Fibroblast of mammary gland (primary cell): ENCODE results near the gene CALML4.

Experiments
- DNase-seq: peaks from one replicate; pipeline ENCODE4 v3.0.0-alpha.2; 2010; ENCODE audit warnings: low read depth
- H3K4me3 ChIP-seq: 2 replicates; pipeline ENCODE4 v1.5.1; 2011; ENCODE audit warnings: low read depth, mild to moderate bottlenecking, low read length, moderate library complexity; ENCODE audit not compliant: control insufficient read depth
- TF ChIP-seq, protein P1 (sequence below): conservative IDR thresholded peaks from 2 replicates; pipeline ENCODE4 v1.5.1; 2011; ENCODE audit warnings: low read depth, low read length, inconsistent platforms; ENCODE audit not compliant: control insufficient read depth, insufficient read depth

The CALML4 gene

DNA sequence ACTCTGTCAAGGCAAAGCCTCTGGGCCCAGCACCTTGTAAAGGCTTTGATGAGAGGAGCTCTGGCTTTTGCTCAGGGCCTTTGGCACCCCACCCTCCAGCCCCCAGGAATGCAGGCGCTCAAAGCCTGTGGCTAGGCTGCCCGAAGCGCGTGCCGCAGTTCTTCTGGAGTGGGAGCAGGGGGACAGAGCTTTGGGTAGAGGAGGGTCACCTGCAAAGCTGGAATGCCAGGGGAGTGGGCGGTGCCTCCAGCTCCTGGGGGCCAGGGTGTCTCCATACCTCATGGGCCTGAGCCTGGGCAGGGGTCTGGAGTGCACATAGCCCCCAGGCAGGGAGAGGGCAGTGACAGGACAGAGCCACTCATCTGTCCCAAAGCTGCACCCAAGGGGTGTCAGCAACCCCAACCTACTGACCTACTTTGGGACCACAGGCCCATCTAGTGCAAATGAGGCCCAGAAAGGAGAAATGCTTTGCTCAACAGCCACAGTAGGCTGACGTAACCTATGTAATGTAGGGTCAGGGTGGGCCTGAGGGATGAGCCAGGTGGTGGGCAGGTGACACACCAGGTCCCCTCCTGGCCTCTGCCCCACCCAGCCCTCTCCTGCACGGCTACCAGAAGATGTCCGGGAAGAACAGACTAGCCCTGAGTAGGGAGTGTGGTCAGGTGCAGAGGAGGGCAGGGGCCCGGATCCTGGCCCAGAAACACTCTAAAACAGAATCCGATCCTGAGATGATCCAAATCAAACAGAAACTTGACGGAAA lies 2.2 kb upstream of the CALML4 start:
- DNase-seq, result no peak
- TF ChIP-seq, protein P1, sequence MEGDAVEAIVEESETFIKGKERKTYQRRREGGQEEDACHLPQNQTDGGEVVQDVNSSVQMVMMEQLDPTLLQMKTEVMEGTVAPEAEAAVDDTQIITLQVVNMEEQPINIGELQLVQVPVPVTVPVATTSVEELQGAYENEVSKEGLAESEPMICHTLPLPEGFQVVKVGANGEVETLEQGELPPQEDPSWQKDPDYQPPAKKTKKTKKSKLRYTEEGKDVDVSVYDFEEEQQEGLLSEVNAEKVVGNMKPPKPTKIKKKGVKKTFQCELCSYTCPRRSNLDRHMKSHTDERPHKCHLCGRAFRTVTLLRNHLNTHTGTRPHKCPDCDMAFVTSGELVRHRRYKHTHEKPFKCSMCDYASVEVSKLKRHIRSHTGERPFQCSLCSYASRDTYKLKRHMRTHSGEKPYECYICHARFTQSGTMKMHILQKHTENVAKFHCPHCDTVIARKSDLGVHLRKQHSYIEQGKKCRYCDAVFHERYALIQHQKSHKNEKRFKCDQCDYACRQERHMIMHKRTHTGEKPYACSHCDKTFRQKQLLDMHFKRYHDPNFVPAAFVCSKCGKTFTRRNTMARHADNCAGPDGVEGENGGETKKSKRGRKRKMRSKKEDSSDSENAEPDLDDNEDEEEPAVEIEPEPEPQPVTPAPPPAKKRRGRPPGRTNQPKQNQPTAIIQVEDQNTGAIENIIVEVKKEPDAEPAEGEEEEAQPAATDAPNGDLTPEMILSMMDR, result no peak
- no peak overlapping the region for H3K4me3 ChIP-seq

DNA sequence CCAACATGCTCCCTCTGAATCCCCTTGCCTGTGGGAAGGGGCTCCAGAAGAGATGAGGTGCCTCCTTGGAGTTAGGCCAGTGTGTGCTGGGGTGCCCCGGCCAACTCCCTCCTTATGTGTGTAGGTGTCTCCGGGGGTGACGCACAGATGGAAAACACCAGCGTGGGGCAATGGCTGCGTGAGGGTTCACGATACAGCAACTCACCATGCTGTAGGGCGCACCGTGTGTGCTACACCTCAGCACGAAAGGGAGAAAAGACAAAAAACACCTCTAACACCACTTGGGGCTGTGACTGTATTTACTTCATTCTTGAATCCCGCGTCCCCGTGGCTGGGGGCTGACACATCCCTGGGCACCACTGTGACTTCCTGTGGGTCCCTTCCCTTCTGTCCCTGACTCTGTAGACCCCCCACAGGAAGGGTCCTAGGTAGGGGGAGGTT lies 1.6 kb upstream of the CALML4 start:
- TF ChIP-seq, protein P1, result no peak
- no peak overlapping the region for H3K4me3 ChIP-seq
- no peak for DNase-seq

DNA sequence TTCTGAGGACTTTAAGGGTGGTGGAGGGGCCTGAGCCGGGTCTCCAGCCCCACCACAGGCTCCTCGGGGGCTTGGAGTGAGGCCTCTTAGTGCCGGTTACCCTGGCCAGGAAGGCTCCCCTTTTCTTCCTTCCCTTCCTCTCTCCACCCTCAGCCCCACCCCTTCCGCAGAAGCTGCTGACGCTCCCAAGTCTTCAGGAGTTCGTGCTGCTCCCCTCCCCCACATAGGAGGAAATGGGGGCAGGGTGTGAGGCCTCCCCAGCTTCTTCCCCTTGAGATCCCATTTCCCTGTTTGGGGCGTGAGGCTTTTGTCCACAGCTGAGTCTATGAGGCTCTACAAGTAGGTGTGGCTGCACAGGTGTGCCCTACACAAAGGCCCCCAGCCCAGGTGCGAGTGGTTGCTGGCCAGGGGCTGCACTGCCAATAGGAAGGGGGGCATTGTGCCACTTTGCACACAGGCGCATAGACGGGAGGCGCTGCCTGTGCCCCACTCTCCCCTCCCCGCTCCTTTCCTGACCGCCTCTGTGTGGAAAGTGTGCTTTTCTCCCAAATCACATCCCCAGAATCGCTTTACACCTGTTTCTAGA lies 915 bp upstream of the CALML4 start:
- no peak overlapping the region for H3K4me3 ChIP-seq
- TF ChIP-seq, protein P1, result no peak
- no peak for DNase-seq

DNA sequence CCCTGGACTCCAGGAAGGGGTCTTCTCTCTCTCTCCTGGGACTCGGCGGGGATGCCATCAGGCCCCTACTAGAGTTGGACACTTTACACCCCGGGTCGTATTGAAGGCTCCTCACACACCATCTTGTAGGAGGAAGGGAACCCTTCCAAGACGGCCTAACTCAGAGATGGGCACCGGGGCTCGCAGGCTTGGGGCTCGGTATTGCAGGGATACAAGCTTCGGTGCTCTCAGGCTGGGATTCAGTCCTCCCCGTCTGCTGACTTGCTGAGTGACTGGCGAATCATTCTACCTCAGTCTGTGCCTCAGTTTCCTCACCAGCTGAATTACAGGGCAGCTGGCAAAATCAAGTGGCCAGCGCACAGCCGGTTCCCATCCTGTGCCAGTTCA lies 419 bp upstream of the CALML4 start:
- TF ChIP-seq, protein P1, result no peak
- H3K4me3 ChIP-seq, result no peak overlapping the region
- DNase-seq, result no peak

DNA sequence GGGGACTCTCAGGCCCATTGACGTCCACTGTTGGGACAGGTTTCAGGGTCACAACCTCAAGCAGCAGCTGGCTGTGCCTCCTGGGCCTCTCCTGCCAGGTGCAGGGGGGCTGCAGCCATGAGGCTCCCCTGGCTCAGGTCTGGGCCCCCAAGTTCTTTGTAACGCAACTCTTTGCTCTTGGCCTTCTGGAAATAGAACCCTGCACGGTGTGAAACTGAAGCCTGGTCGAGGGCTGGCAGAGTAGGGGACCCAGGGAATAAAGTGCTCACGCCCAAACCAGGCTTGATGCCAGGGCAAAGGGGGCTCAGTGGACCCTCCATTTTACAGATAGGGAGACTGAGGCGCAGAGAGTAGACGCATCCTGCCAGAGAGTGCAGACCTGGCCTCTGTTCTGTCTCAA lies 771 bp downstream of the CALML4 start:
- TF ChIP-seq, protein P1, result no peak
- no peak overlapping the region for H3K4me3 ChIP-seq
- DNase-seq, result no peak

DNA sequence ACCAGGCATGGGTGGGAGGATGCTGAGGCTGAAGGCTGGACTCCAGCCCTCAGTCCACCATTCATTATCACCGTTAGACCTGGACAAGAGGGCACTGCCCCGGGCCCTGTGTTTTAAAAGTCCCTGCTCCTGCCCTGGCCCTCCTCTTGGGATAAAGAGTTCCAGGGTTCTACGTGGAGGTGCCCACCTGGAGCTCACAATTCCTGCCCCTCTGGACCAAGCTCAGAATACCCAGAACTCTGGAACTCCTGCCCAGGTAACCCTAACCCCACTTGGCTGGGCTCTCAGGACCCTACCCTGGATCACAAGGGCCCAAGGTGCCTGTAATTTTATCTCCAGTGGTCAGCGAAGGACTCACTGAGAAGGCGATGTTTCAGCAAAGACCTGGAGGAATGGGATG lies 1.2 kb downstream of the CALML4 start:
- H3K4me3 ChIP-seq, result no peak overlapping the region
- TF ChIP-seq, protein P1, result no peak
- DNase-seq, result no peak
